Peyer's patch (tissue), 4 donors: ENCODE measurements around the gene PSMC5. TPM values are rescaled to one million over a fixed set of nuclear protein-coding genes. Genes with fewer than 3 reads are reported as not detected.
"Not testable (repeated sequence)": the region's sequence is repeated elsewhere in the genome, so short reads cannot be mapped to it uniquely, and the experiment has no call there.

Experiments used
- DNase-seq, 3 donors: peaks; one replicate each; pipeline ENCODE4 v3.0.0-alpha.2; 2017 to 2019
- H3K27ac ChIP-seq, 4 donors: fragments of 200-600 bp; sonication (generic); one replicate each; pipeline ENCODE4 v1.5.1; 2016 to 2019
- H3K27me3 ChIP-seq, 2 donors: fragments of 200-600 bp; sonication (generic); one replicate each; pipeline ENCODE4 v1.5.1; 2019
- H3K36me3 ChIP-seq, 3 donors: fragments of 200-600 bp; sonication (generic); one replicate each; pipeline ENCODE4 v1.5.1; 2016 to 2019
- H3K4me1 ChIP-seq, 4 donors: fragments of 200-600 bp; sonication (generic); one replicate each; pipeline ENCODE4 v1.5.1; 2016 to 2019
- H3K4me3 ChIP-seq, 4 donors: fragments of 200-600 bp; sonication (generic); 1 replicate in 3 of 4; 2 replicates in 1 of 4; pipeline ENCODE4 v1.5.1; 2016 to 2019; ENCODE audit warnings: mild to moderate bottlenecking in 1 of 4
- H3K9me3 ChIP-seq, 4 donors: fragments of 200-600 bp; sonication (generic); one replicate each; pipeline ENCODE4 v1.5.1; 2016 to 2019; ENCODE audit warnings: mild to moderate bottlenecking in 1 of 4
- POLR2A ChIP-seq, 2 donors: fragments of 450-650 bp; IDR thresholded peaks; one replicate each; pipeline ENCODE4 v1.5.1; 2017; ENCODE audit warnings: antibody characterized with exemption in 2 of 2, mild to moderate bottlenecking in 2 of 2, moderate library complexity in 2 of 2
- total RNA-seq, 4 donors: library from RNA; depleted of rRNA; stranded (reverse); fragments of >200 nt; gene quantifications; one replicate each; pipeline ENCODE4 v1.1.0, GENCODE V29; 2016
- TF ChIP-seq, protein P1 (sequence below), 6 experiments: fragments of 450-650 bp in 4 of 6; fragments of 200-600 bp in 2 of 6; sonication (generic) in 1 of 6; IDR thresholded peaks; one replicate each; pipeline ENCODE4 v1.5.1; 2017 to 2019; ENCODE audit warnings: antibody characterized with exemption in 6 of 6, mild to moderate bottlenecking in 3 of 6, moderate library complexity in 1 of 6

PSMC5 gene
- total RNA-seq, 4 donors from 2014 or later = 61.1 to 126 (median 67.3) TPM

DNA sequence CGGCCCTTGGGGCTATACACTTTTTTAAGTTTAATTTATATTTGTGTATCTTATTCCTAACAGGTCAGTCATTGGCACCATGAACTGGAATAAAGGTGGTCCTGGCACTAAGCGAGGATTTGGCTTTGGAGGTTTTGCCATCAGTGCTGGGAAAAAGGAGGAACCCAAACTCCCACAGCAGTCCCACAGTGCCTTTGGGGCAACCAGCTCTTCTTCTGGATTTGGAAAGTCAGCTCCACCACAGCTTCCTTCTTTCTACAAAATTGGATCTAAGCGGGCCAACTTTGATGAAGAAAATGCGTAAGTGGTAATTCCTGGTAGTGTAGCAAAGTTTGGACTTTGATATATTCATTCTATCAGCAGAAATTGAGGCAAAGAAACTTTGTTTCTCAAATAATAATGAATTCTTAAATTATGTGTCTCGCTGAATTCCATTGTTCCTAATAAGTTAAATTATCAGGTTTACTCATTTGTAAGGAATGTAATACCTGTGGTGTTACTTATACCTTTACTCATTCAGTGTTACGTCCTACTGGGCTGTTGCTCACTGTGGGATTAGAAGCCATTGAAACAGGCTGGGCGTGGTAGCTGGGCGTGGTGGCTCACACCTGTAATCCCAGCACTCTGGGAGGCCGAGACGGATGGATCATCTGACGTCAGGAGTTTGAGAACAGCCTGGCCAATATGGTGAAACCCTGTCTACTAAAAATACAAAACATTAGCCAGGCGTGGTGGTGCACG, 40.1 kb upstream of the PSMC5 start:
- H3K36me3 ChIP-seq = peaks cover 0 to 68% (median 0%) of the 10 kb centered on the region in 3 donors
- H3K4me1 ChIP-seq = no peaks in the 10 kb centered on the region
- H3K27ac ChIP-seq = no peak overlapping the region
- H3K9me3 ChIP-seq = no peaks in the 10 kb centered on the region
- TF ChIP-seq POLR2A (IDR thresholded peaks at IDR 0.05) = no peak
- TF ChIP-seq, protein P1, sequence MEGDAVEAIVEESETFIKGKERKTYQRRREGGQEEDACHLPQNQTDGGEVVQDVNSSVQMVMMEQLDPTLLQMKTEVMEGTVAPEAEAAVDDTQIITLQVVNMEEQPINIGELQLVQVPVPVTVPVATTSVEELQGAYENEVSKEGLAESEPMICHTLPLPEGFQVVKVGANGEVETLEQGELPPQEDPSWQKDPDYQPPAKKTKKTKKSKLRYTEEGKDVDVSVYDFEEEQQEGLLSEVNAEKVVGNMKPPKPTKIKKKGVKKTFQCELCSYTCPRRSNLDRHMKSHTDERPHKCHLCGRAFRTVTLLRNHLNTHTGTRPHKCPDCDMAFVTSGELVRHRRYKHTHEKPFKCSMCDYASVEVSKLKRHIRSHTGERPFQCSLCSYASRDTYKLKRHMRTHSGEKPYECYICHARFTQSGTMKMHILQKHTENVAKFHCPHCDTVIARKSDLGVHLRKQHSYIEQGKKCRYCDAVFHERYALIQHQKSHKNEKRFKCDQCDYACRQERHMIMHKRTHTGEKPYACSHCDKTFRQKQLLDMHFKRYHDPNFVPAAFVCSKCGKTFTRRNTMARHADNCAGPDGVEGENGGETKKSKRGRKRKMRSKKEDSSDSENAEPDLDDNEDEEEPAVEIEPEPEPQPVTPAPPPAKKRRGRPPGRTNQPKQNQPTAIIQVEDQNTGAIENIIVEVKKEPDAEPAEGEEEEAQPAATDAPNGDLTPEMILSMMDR (IDR thresholded peaks at IDR 0.05) = no peak
- no peak for DNase-seq
- no peak overlapping the region for H3K4me3 ChIP-seq
- H3K27me3 ChIP-seq = no peaks in the 10 kb centered on the region

DNA sequence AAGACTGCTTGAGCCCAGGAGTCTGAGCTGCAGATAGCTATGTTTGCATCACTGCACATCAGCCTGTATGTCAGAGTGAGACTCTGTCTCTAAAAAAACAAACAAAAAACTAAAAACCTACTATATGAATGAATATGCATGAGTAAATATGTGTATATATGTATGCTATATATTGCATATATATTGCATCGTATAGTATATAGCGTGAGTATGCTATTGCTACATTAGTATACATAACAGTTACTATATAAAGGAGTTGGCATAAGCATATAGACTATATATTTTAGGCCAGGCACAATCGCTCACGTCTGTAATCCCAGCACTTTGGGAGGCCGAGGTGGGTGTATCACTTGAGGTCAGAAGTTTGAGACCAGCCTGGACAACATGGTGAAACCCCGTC, 37.2 kb upstream of the PSMC5 start:
- no peak overlapping the region for H3K4me3 ChIP-seq
- no peak for DNase-seq
- peaks cover 0 to 84% (median 0%) of the 10 kb centered on the region in 3 donors for H3K36me3 ChIP-seq

DNA sequence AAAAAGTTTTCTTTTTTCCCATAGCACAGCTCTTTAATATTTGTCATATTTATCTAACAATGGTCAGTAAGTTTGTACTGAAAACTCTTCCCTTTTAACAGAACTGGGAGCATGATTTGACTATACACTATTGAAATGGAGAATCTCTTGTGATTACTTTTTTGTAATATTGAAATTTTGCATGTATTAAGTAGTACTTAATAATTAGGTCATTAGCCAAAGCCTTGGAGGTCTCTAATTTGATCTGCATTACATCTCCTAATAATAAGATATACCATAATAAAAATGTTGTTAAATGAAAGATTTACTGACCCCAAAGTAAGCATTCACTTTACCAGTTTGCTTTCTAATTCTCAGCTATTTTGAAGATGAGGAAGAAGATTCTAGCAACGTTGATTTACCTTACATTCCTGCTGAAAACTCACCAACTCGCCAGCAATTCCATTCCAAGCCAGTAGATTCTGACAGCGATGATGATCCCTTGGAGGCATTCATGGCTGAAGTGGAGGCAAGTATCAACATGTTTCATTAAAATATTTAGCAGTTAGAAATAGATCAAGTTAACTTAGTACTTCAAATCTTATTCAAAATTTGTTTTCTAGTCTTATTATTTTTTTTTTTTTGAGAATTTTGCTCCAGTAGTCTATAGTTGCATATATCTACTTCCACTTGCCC, 35.0 kb upstream of the PSMC5 start:
- TF ChIP-seq, protein P1 (IDR thresholded peaks at IDR 0.05) = no peak
- TF ChIP-seq POLR2A (IDR thresholded peaks at IDR 0.05) = no peak
- DNase-seq = no peak
- no peaks in the 10 kb centered on the region for H3K27me3 ChIP-seq
- H3K4me3 ChIP-seq = no peak overlapping the region
- H3K9me3 ChIP-seq = no peaks in the 10 kb centered on the region
- H3K27ac ChIP-seq = no peak overlapping the region
- peaks cover 0 to 99% (median 0%) of the 10 kb centered on the region in 3 donors for H3K36me3 ChIP-seq
- H3K4me1 ChIP-seq = no peaks in the 10 kb centered on the region

More for the DNA sequence above, 37.2 kb upstream of the PSMC5 start:
- Histone ChIP-seq H3K9me3 (no peaks in the 10 kb centered on the region), H3K27me3 (no peaks in the 10 kb centered on the region), H3K27ac (no peak overlapping the region), H3K4me1 (no peaks in the 10 kb centered on the region)
- no peak for TF ChIP-seq POLR2A (IDR thresholded peaks at IDR 0.05)
- TF ChIP-seq, protein P1 (IDR thresholded peaks at IDR 0.05) = no peak

DNA sequence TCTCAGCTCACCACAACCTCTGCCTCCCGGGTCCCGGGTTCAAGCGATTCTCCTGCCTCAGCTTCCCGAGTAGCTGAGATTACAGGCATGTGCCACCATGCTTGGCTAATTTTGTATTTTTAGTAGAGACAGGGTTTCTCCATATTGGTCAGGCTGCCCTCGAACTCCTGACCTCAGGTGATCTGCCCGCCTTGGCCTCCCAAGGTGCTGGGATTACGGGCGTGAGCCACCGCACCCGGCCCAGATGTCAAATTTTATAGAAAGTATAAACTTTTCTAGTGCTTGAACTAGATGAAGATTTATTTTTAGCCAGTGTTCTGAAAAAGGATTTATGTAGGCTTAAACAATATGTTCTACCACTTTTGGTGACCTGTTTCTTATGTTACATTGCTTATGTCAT, 30.9 kb upstream of the PSMC5 start:
- DNase-seq, H3K4me1 ChIP-seq, H3K27ac ChIP-seq, H3K27me3 ChIP-seq, H3K4me3 ChIP-seq, H3K9me3 ChIP-seq: not testable (repeated sequence)
- peaks cover 0 to 100% (median 0%) of the 10 kb centered on the region in 3 donors for H3K36me3 ChIP-seq

DNA sequence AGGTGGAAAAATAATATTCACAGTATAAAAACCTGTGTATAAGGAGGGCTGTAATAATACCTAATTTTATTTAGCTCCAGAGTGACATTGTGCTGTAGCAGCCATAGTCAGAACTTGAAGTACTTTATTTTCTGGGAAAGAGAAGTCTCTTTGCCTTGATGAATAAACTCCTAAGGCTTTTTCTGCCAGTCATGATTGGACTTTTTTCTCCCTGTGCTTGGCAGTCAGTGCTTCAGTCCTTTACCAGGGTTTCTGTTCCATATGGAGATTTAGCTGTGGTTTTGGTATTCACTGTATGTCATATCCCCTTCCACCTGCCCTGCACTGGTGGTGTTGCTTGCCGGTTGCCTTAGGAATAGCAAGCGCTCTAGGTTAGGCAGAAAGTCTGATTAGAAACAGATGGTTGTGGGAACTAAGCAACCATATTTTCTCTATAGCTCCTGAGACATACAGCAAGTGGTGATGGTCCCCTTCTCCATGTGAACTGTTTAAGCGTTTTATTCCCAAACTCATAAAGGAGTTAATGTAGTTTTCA, 28.6 kb upstream of the PSMC5 start:
- no peaks in the 10 kb centered on the region for H3K4me1 ChIP-seq
- no peak overlapping the region for H3K4me3 ChIP-seq
- H3K9me3 ChIP-seq = no peaks in the 10 kb centered on the region
- H3K27ac ChIP-seq = no peak overlapping the region
- TF ChIP-seq, protein P1 (IDR thresholded peaks at IDR 0.05) = no peak
- no peak for TF ChIP-seq POLR2A (IDR thresholded peaks at IDR 0.05)
- no peaks in the 10 kb centered on the region for H3K27me3 ChIP-seq
- H3K36me3 ChIP-seq = peaks cover 0 to 99% (median 0%) of the 10 kb centered on the region in 3 donors
- DNase-seq = no peak

DNA sequence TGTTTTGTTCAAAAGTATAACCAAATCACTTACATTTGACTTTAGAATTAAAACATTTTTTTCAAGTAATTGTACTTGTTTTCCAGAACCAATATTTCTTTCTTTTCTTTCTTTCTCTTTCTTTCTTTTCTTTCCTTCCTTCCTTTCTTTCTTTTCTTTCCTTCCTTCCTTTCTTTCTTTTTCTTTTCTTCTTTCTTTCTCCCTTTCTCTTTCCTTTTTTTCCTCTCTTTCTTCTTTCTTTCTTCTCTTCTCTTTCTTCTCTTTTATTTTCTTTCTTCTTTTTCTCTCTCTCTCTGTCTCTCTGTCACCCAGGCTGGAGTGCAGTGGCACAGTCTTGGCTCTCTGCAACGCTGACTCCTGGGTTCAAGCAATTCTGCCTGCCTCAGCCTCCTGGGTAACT, 26.4 kb upstream of the PSMC5 start:
- Histone ChIP-seq H3K4me3 (no peak overlapping the region), H3K9me3 (no peaks in the 10 kb centered on the region), H3K36me3 (peaks cover 0 to 97% (median 0%) of the 10 kb centered on the region in 3 donors), H3K27ac (no peak overlapping the region), H3K4me1 (no peaks in the 10 kb centered on the region), H3K27me3 (no peaks in the 10 kb centered on the region)
- TF ChIP-seq POLR2A (IDR thresholded peaks at IDR 0.05) = no peak
- TF ChIP-seq, protein P1 (IDR thresholded peaks at IDR 0.05) = no peak
- no peak for DNase-seq
